Measurements from ENCODE around the gene NOM1. TPM values are rescaled to one million over a fixed set of nuclear protein-coding genes. Genes with fewer than 3 reads are reported as not detected.
"Not testable (repeated sequence)": the region's sequence is repeated elsewhere in the genome, so short reads cannot be mapped to it uniquely, and the experiment has no call there.

NOM1 gene
- total and polyA plus RNA-seq, 5 experiments from 2014 or later: 2.2 to 40.1 (median 7.2) TPM

DNA sequence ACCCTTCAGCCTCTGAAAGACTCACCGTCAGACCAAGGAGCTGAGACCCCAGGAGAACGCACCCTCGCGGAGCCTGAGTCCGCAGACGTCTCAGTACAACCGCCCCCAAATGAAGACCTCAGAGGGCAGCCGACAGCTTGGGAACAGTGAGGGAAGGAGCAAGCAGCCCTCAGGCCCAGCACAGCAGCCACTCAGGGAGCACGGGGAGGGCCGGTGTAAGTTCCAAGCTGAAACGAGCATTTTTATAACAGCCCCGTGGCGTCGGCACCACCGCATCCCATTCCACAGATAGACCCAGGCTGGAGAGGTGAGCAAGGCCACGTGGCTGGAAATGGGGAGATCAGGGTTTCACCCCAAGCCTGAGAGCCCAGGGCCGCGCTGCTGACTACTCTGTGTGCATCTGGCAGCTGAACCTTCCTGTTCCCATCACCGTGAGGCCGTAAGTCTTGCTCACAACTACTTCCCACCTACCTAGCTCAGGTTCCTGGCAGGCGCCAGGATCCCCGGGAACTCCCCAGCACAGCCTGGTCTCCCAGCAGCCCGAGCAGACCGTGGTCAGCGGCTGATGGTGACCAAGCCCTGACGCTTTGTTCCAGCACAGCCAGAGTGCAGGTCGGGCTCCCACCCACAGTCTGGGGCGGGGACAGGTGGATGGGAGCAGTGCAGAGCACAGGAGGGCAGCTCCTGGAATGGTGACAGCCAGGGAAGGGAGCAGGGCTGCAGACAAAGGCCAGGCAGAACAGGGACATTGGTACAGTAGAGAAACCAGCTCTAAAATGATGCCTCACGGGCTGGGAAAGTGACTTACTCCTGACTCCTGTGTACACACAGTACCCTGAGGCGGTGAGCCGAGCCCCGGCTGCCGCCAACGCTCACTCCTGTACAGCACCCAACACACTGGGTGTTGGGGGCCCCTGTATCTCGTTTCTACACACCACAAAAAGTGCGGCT, 6.1 kb upstream of the NOM1 start:
- POLR2A ChIA-PET: interaction anchor here (1.1 to 1.4 kb wide), 4 partner anchors 9 to 50 kb away, joined by 3 read pairs; partner anchors contain the start of gene LMBR1
- H3K9me3 Mint-ChIP-seq: peaks cover 0 to 2% (median 0%) of the 10 kb centered on the region in 9 donors
- peaks cover 0 to 11% (median 1%) of the 10 kb centered on the region in 4 donors for H3K4me1 Mint-ChIP-seq
- ATAC-seq (peak; percentile 67 to 73), DNase-seq (no peak)
- H3K27ac Mint-ChIP-seq: peak overlapping the region in 6 of 10 donors; percentile 7 to 75 (median 33)
- peaks cover 0 to 60% (median 28%) of the 10 kb centered on the region in 5 donors for H3K27me3 Mint-ChIP-seq
- peak overlapping the region in 5 of 10 donors; percentile 19 to 71 (median 56) for H3K4me3 Mint-ChIP-seq
- H3K36me3 Mint-ChIP-seq: no peaks in the 10 kb centered on the region

DNA sequence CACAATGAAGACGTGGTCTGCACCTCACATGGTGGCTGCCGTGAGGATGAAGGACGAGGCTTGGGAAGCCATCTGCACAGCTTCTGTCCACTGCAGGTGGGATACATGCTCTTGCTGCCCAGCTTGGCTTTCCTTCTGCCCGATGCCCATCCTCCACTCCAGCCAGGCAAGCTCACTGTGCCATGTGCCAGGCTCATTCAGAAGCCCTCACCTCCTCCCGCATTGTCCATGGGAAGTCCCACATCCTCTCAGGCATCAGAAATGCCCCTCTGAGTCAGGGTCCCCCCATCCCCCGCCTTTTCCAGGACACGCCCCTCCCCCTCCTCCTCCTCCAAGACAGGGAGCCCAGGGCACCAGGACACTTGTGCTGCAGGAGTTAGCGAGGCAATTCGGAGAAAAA, 4.6 kb upstream of the NOM1 start:
- Mint-ChIP-seq H3K27ac (peak overlapping the region in 1 of 10 donors; percentile 75), H3K36me3 (no peaks in the 10 kb centered on the region), H3K9me3 (peaks cover 0 to 2% (median 0%) of the 10 kb centered on the region in 9 donors), H3K4me3 (peak overlapping the region in 1 of 10 donors; percentile 8), H3K4me1 (peaks cover 0 to 16% (median 2%) of the 10 kb centered on the region in 4 donors), H3K27me3 (peaks cover 0 to 59% (median 27%) of the 10 kb centered on the region in 5 donors)
- POLR2A ChIA-PET: interaction anchor here (1.4 kb wide), 1 partner anchor 13 kb away, joined by 3 read pairs; no protein-coding TSS in a partner anchor
- ATAC-seq (no peak), DNase-seq (no peak)

DNA sequence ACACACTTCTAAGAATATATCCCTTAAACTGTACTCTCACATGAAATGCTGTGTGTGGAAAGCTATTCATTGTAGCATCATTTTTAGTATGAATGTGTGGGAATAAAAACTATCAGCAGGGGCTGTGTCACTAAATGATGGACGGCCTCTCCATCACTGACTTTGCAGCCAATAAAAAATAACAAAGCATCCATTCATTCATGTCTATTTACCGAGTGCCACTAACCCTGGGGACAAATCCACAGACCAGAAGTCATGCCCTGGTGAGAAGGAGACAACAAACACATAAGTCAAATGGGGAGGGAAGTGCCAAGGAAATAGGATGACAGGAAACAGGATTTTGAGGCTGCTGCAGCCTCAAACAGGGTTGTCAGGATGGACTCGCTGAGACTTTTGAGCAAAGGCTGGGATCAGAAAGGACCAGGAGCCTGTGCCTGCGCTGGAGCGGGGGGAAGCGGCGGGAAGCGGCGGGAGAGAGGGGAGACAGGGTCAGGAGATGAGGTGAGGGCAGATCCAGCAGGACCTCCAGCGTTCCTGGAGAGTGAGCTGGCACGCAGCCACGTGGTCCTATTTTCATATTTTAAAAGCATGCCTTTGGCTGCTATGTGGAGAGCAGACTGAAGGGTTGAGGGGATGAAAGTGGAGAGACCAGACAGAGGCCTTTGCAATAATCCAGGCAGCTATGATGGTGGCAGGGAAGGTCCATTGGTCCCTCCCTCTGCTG, 2.2 kb upstream of the NOM1 start:
- Mint-ChIP-seq H3K4me1 (peaks cover 7 to 31% (median 23%) of the 10 kb centered on the region in 4 donors), H3K36me3 (peaks cover 0 to 3% (median 0%) of the 10 kb centered on the region in 3 donors), H3K4me3 (peak overlapping the region in 8 of 10 donors; percentile 13 to 69 (median 50)), H3K27ac (peak overlapping the region in 3 of 10 donors; percentile 43 to 55 (median 49)), H3K9me3 (no peaks in the 10 kb centered on the region), H3K27me3 (peaks cover 0 to 39% (median 25%) of the 10 kb centered on the region in 5 donors)
- no peak for DNase-seq
- POLR2A ChIA-PET: no interaction called here
- ATAC-seq: no peak

DNA sequence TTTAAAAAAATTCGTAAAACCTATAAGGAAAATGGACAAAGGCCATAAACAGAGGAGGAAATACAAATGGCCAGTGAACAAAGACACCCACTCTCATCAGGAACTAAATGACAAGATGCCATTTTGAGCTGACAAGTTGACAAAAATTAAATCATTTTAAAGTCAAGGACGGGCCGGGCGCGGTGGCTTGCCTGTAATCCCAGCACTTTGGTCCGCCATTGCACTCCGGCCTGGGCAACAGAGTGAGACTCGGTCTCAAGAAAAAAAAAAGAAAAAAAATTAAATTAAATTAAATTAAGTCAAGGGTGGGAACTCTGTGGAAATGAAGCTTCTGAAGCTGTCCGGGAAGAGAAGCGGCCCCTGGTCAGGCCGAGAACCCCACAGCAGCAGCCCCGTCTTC, 1.2 kb upstream of the NOM1 start:
- peaks cover 0 to 28% (median 20%) of the 10 kb centered on the region in 5 donors for H3K27me3 Mint-ChIP-seq

DNA sequence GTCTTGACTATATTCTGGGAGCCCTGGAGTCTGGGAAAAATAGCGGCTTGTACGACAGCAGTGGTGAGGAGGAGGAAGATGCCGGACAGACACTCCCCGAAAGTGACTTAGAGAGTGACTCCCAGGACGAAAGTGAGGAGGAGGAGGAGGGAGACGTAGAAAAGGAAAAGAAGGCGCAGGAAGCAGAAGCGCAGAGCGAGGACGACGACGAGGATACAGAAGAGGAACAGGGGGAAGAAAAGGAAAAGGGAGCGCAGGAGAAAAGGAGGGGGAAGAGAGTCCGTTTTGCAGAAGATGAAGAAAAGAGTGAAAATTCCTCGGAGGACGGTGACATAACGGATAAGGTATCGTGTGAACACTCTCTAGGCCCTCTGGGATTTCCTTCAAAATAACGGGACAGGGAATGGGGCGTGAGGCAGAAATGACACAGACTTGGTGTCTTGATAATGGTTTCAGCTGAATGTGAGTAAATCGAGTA, 908 bp downstream of the NOM1 start:
- no peak for DNase-seq
- peak overlapping the region; percentile 76 to 98 (median 90) for H3K27ac Mint-ChIP-seq
- peaks cover 0 to 8% (median 1%) of the 10 kb centered on the region in 5 donors for H3K27me3 Mint-ChIP-seq
- H3K36me3 Mint-ChIP-seq: peaks cover 0 to 34% (median 11%) of the 10 kb centered on the region in 3 donors
- ATAC-seq: no peak
- H3K4me1 Mint-ChIP-seq: peaks cover 5 to 49% (median 24%) of the 10 kb centered on the region in 4 donors
- H3K4me3 Mint-ChIP-seq: peak overlapping the region; percentile 90 to 99 (median 96)
- H3K9me3 Mint-ChIP-seq: no peaks in the 10 kb centered on the region
- POLR2A ChIA-PET: interaction anchor here (1.3 to 2.6 kb wide), 2 partner anchors 20 to 57 kb away, joined by 3 to 15 read pairs; partner anchors contain the start of gene LMBR1

More for the DNA sequence above, 1.2 kb upstream of the NOM1 start:
- Mint-ChIP-seq H3K27ac (peak overlapping the region in 1 of 10 donors; percentile 49), H3K9me3 (no peaks in the 10 kb centered on the region), H3K4me3 (peak overlapping the region in 4 of 10 donors; percentile 30 to 96 (median 68)), H3K4me1 (peaks cover 7 to 34% (median 26%) of the 10 kb centered on the region in 4 donors), H3K36me3 (peaks cover 0 to 13% (median 3%) of the 10 kb centered on the region in 3 donors)
- ATAC-seq (no peak), DNase-seq (no peak)
- POLR2A ChIA-PET: interaction anchor here (1.2 to 2.6 kb wide), 2 partner anchors 55 to 179 kb away, joined by 3 to 15 read pairs; partner anchors contain the start of gene LMBR1

DNA sequence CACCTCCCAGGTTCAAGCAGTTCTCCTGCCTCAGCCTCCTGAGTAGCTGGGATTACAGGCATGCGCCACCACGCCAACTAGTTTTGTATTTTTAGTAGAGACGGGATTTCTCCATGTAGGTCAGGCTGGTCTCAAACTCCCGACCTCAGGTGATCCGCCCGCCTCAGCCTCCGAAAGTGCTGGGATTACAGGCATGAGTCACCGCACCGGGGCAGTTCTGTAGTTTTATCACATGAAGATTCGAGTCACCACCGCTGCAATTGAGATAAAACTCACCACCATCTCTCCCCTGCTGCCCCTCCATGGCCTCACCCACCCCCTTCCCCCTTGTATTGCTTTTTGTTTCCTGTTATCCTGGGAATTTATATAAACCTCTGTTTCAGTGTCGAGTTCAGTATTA, 3.7 kb downstream of the NOM1 start:
- Mint-ChIP-seq H3K4me3 (peak overlapping the region in 1 of 10 donors; percentile 46), H3K36me3 (peaks cover 0 to 58% (median 13%) of the 10 kb centered on the region in 3 donors), H3K4me1 (peaks cover 5 to 57% (median 25%) of the 10 kb centered on the region in 4 donors)
- DNase-seq, ATAC-seq, H3K27me3 Mint-ChIP-seq, POLR2A ChIA-PET, H3K27ac Mint-ChIP-seq, H3K9me3 Mint-ChIP-seq: not testable (repeated sequence)

DNA sequence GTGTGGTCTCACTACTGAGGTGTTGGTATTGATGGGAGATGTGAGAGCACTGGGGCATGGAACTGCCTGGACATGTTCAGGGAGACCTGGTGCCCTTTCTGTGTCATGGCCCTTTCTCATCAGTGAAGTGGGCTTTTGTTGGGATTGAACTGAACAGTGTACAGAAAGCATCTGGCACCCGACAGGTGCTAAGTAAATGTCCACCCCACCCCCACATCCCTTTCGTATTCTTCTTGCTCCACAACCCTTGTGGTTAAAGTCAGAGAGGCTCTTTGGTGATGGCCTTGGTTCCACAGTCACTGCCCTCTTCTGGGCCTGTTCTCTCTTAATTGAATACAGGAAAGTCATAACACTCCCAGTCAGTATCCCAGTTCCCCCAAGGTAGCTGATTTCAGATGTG, 5.4 kb downstream of the NOM1 start:
- H3K4me1 Mint-ChIP-seq: peaks cover 5 to 56% (median 23%) of the 10 kb centered on the region in 4 donors
- POLR2A ChIA-PET: no interaction called here
- H3K27me3 Mint-ChIP-seq: no peaks in the 10 kb centered on the region
- H3K9me3 Mint-ChIP-seq: no peaks in the 10 kb centered on the region
- H3K27ac Mint-ChIP-seq: peak overlapping the region in 1 of 10 donors; percentile 37
- peaks cover 0 to 75% (median 15%) of the 10 kb centered on the region in 3 donors for H3K36me3 Mint-ChIP-seq
- DNase-seq (no peak), ATAC-seq (no peak)
- H3K4me3 Mint-ChIP-seq: no peak overlapping the region

DNA sequence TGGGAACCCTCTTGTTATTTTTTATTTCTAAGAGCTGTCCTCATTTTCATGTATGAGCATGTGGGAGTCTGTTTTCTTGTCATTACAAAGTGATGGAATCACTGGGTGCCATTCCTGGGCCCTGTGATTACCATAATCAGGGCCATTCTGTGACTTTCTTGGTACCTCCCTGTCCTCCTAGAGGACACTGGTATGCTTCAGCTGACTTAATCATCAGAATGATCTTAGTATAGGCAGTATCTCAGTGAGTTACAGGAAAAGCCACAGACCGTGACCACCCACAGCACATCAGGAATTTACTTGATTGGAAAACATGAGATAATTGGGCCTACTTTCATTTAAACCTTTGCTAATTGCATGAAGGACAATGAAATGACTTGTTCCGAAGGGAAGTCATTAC, 7.2 kb downstream of the NOM1 start:
- Mint-ChIP-seq H3K9me3 (no peaks in the 10 kb centered on the region), H3K27ac (no peak overlapping the region), H3K27me3 (no peaks in the 10 kb centered on the region), H3K4me1 (peaks cover 3 to 42% (median 14%) of the 10 kb centered on the region in 4 donors), H3K4me3 (no peak overlapping the region), H3K36me3 (peaks cover 0 to 93% (median 19%) of the 10 kb centered on the region in 3 donors)
- ATAC-seq: no peak
- no peak for DNase-seq
- POLR2A ChIA-PET: no interaction called here

DNA sequence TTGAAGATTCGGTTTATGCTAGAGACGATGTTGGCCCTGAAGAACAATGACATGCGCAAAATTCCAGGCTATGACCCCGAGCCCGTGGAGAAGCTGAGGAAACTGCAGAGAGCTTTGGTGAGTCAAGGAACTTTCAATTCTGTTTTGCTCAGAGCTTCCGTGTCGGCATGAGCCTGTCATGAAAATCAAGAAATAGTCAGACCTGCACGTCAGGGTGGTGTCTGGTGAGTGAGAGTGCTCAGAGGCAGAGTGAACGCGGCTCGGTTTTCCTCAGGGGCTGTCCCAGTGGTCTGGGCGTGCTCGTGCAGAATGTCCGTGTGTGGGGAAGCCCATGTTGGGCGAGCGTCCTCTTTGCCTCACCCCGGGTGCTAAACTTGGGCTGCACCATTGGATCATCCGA, 12.6 kb downstream of the NOM1 start:
- no peak overlapping the region for H3K27ac Mint-ChIP-seq
- ATAC-seq (no peak), DNase-seq (no peak)
- H3K27me3 Mint-ChIP-seq: no peaks in the 10 kb centered on the region
- peaks cover 0 to 97% (median 13%) of the 10 kb centered on the region in 3 donors for H3K36me3 Mint-ChIP-seq
- POLR2A ChIA-PET: no interaction called here
- H3K4me1 Mint-ChIP-seq: peaks cover 0 to 8% (median 3%) of the 10 kb centered on the region in 4 donors
- no peak overlapping the region for H3K4me3 Mint-ChIP-seq
- H3K9me3 Mint-ChIP-seq: no peaks in the 10 kb centered on the region

DNA sequence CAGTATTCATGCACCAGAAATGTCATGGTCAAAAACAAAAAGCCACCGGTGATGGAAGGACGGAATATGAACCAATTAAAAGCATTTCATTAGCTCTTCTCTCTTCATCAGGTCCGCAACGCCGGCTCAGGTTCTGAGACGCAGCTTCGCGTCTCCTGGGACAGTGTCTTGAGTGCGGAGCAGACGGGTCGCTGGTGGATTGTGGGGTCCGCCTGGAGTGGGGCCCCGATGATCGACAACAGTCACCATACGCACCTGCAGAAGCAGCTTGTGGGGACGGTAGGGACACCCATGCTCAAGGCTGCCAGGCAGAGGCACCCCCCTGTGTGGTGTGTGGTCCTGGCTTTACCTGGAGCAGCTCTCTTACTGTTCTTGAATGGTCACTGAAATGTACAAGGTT, 13.4 kb downstream of the NOM1 start:
- H3K27ac Mint-ChIP-seq: no peak overlapping the region
- peak overlapping the region in 1 of 10 donors; percentile 4 for H3K4me3 Mint-ChIP-seq
- peaks cover 0 to 8% (median 3%) of the 10 kb centered on the region in 4 donors for H3K4me1 Mint-ChIP-seq
- H3K36me3 Mint-ChIP-seq: peaks cover 0 to 99% (median 15%) of the 10 kb centered on the region in 3 donors
- ATAC-seq: no peak
- DNase-seq: no peak
- H3K27me3 Mint-ChIP-seq: no peaks in the 10 kb centered on the region
- no peaks in the 10 kb centered on the region for H3K9me3 Mint-ChIP-seq
- POLR2A ChIA-PET: no interaction called here

DNA sequence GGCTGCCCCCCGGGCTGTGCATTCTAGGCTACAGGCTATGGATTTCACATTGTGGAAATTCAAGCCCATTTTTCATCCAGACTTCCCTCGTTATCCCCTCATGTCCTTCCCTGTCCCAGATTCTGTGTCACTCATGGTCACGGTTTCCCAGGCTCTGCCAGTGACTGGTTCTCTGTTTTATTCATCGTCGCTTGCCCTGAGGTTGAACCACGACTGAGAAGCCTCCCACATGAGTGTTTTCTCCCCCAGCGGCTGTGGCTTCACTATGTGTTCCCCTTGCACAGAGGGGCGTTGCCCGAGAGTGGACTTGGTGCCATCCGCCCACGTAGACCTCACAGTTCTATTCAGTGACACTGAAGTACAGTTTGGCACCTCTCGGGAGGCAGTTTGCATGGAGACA, 14.0 kb downstream of the NOM1 start:
- H3K36me3 Mint-ChIP-seq: peaks cover 0 to 99% (median 15%) of the 10 kb centered on the region in 3 donors
- H3K27me3 Mint-ChIP-seq: no peaks in the 10 kb centered on the region
- POLR2A ChIA-PET: no interaction called here
- H3K4me3 Mint-ChIP-seq: no peak overlapping the region
- H3K9me3 Mint-ChIP-seq: no peaks in the 10 kb centered on the region
- peak overlapping the region in 1 of 10 donors; percentile 70 for H3K27ac Mint-ChIP-seq
- ATAC-seq: no peak
- peaks cover 0 to 8% (median 4%) of the 10 kb centered on the region in 4 donors for H3K4me1 Mint-ChIP-seq
- no peak for DNase-seq

DNA sequence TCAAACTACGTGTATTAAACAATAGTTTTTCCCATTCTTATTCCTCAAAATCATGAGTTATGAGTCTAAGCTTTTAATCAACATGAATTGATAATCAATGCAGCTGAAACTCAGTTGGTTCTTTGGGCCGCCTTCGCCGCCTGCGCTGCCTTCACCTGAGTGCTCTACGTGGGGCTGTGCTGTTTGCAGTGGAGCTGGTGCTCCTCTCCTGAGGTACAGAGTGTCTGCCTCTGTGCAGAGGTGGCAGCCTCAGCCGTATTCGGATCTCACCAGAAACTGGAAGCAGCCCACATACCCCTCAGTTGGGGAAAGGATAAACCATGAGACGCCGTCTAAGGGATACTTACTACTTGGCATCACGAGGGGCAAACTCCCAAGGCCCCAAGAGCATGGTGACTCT, 15.5 kb downstream of the NOM1 start:
- no peaks in the 10 kb centered on the region for H3K27me3 Mint-ChIP-seq
- DNase-seq: no peak

More for the DNA sequence above, 15.5 kb downstream of the NOM1 start:
- Mint-ChIP-seq H3K27ac (peak overlapping the region in 1 of 10 donors; percentile 15), H3K9me3 (no peaks in the 10 kb centered on the region), H3K4me1 (peaks cover 0 to 8% (median 4%) of the 10 kb centered on the region in 4 donors), H3K36me3 (peaks cover 0 to 96% (median 13%) of the 10 kb centered on the region in 3 donors), H3K4me3 (no peak overlapping the region)
- POLR2A ChIA-PET: no interaction called here
- ATAC-seq: no peak

All from naive thymus-derived CD8-positive, alpha-beta T cell (primary cell).